Measurements from ENCODE around the gene DACH2.

DNA sequence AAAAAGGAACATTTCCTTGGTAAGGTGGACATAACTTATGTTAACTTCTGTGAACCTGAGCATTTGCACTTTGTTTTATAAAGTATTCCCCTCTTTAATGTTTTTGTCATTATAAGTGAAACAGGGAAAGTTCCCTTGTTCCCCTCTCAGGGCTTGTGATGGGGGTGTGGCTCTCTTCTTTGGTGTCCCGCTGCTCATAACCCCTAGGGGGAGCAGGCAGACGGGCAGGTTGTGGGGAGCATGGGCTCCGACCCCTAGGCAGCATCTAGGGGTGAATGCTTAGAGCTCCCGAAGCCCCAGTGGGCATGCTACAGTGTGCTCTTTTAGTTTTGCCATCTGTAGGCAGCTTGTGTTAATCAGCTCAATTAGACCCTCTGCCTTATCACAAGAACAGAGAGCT is 200.4 kb downstream of the DACH2 start:
- TF ChIP-seq, protein P1, sequence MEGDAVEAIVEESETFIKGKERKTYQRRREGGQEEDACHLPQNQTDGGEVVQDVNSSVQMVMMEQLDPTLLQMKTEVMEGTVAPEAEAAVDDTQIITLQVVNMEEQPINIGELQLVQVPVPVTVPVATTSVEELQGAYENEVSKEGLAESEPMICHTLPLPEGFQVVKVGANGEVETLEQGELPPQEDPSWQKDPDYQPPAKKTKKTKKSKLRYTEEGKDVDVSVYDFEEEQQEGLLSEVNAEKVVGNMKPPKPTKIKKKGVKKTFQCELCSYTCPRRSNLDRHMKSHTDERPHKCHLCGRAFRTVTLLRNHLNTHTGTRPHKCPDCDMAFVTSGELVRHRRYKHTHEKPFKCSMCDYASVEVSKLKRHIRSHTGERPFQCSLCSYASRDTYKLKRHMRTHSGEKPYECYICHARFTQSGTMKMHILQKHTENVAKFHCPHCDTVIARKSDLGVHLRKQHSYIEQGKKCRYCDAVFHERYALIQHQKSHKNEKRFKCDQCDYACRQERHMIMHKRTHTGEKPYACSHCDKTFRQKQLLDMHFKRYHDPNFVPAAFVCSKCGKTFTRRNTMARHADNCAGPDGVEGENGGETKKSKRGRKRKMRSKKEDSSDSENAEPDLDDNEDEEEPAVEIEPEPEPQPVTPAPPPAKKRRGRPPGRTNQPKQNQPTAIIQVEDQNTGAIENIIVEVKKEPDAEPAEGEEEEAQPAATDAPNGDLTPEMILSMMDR (IDR thresholded peaks at IDR 0.05) = peak; percentile 37
- TF ChIP-seq EZH2 (IDR thresholded peaks at IDR 0.05) (no peak), EZH2phosphoT487 (IDR thresholded peaks at IDR 0.05) (no peak)

Measured in neural progenitor cell (in vitro differentiated cells).